ENCODE results near the gene RAPGEF6. TPM values are rescaled to one million over a fixed set of nuclear protein-coding genes. Genes with fewer than 3 reads are reported as not detected.

RAPGEF6 gene
- total and polyA plus RNA-seq, 9 of the 15 experiments (the other 6 are each of a cell fraction or from before 2014, with no cell fraction given) = 2.7 to 23.4 (median 12.7) TPM

DNA sequence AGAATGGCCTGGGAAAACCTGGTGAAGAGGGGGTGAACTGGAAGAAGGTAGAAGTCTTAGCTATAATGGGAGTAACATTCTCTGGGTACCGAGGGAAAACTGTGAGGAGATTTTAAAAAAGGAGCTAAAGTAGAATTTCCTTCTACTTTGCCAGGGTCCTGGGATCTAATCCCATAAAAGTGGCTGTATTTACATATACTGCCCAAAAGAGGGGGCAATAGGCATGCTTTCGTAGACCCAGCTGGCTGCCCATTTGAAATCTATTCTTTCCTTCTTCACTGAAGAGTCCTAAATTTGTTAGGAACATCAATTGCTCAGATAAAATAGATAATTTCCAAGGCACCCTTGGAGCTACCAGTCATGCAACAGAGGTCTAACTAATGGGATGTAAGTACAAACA, 212.0 kb downstream of the RAPGEF6 start (continued):
- TF ChIP-seq, protein P1, sequence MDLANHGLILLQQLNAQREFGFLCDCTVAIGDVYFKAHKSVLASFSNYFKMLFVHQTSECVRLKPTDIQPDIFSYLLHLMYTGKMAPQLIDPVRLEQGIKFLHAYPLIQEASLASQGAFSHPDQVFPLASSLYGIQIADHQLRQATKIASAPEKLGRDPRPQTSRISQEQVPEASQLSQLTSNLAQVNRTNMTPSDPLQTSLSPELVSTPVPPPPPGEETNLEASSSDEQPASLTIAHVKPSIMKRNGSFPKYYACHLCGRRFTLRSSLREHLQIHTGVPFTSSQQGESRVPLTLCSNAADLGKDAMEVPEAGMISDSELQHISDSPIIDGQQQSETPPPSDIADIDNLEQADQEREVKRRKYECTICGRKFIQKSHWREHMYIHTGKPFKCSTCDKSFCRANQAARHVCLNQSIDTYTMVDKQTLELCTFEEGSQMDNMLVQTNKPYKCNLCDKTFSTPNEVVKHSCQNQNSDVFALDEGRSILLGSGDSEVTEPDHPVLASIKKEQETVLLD (IDR thresholded peaks at IDR 0.05) = no peak
- peak; percentile 47; the same call in 1 of the 2 replicates for TF ChIP-seq STAG1 (CRISPR knock-in tag; IDR thresholded peaks at IDR 0.05; ENCODE audit: borderline replicate concordance)

DNA sequence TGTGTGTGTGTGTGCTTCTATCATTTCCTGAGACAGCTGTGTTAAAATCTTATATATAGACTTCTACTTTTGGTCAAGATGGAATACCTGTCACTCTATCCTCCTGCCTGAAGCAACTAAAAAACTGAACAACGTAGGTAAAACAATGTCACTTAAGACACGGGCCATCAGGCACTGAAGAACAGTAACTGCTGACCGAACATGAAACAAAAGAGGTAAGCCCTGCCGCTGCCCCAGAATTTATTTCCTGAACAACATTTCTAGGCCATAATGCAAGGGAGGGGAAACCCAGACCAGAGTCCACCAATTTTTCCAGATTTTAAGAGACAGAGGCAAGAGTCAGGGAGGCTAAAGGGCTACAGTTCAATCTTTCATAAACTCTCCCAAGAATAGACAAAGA, 215.2 kb downstream of the RAPGEF6 start:
- Histone ChIP-seq H3K4me3 (no peak overlapping the region), H3K9ac (ENCODE audit: insufficient read depth in 1 of 2, low read depth in 2 of 2, low read length in 2 of 2) (no peak overlapping the region), H3K36me3 (ENCODE audit: control insufficient read depth, insufficient read depth, low read length) (peaks cover 22% of the 10 kb centered on the region), H3K27ac (ENCODE audit: extremely low read depth, low read depth, low read length) (no peak overlapping the region), H3K9me1 (ENCODE audit: control insufficient read depth, insufficient read depth, low read length) (no peaks in the 10 kb centered on the region), H4K20me1 (replicated peaks; ENCODE audit: control insufficient read depth, insufficient read depth, low read length) (no peaks in the 10 kb centered on the region), H3K27me3 (ENCODE audit: control insufficient read depth in 2 of 2, insufficient read depth in 2 of 2, low read length in 2 of 2) (no peaks in the 10 kb centered on the region), H3K9me3 (replicated peaks; ENCODE audit: control insufficient read depth, insufficient read depth, low read depth, low read length) (no peaks in the 10 kb centered on the region), H3K79me2 (ENCODE audit: control insufficient read depth, insufficient read depth, low read length) (no peaks in the 10 kb centered on the region), H3K4me1 (replicated peaks in 1 of 2; ENCODE audit: control insufficient read depth in 2 of 2, insufficient read depth in 2 of 2, low read length in 2 of 2) (no peaks in the 10 kb centered on the region), H3K4me2 (ENCODE audit: insufficient read depth, low read length) (no peak overlapping the region), H2AFZ (ENCODE audit: low read depth, low read length) (no peak overlapping the region)
- WGBS (ENCODE audit: insufficient coverage, low coverage, missing lambda C conversion rate) = 87% methylated on average over 4 of the region's 4 CpGs
- POLR2A ChIA-PET = interaction anchor here (1.3 kb wide), 1 partner anchor 14 kb away, joined by 4 read pairs; no protein-coding TSS in a partner anchor
- CTCF ChIA-PET (ENCODE audit: low intra/inter-chr PET ratio) = interaction anchor here (0.7 kb wide), 1 partner anchor 1159 kb away, joined by 3 read pairs; no protein-coding TSS in a partner anchor
- no peak for DNase-seq (ENCODE audit: extremely low read depth in 1 of 4, low spot score in 3 of 4)
- in situ Hi-C loops (cut with MboI) (no loop called here), intact Hi-C loops (cut with micrococcal nuclease) (loop anchor here (5.0 to 10.0 kb wide), 6 partner anchors 308 to 1645 kb away; no protein-coding TSS in a partner anchor)
- no peak for FAIRE-seq
- ATAC-seq = no peak
- no TSS peak for BruUV-seq (replicated peaks)
- TF ChIP-seq, protein P2, sequence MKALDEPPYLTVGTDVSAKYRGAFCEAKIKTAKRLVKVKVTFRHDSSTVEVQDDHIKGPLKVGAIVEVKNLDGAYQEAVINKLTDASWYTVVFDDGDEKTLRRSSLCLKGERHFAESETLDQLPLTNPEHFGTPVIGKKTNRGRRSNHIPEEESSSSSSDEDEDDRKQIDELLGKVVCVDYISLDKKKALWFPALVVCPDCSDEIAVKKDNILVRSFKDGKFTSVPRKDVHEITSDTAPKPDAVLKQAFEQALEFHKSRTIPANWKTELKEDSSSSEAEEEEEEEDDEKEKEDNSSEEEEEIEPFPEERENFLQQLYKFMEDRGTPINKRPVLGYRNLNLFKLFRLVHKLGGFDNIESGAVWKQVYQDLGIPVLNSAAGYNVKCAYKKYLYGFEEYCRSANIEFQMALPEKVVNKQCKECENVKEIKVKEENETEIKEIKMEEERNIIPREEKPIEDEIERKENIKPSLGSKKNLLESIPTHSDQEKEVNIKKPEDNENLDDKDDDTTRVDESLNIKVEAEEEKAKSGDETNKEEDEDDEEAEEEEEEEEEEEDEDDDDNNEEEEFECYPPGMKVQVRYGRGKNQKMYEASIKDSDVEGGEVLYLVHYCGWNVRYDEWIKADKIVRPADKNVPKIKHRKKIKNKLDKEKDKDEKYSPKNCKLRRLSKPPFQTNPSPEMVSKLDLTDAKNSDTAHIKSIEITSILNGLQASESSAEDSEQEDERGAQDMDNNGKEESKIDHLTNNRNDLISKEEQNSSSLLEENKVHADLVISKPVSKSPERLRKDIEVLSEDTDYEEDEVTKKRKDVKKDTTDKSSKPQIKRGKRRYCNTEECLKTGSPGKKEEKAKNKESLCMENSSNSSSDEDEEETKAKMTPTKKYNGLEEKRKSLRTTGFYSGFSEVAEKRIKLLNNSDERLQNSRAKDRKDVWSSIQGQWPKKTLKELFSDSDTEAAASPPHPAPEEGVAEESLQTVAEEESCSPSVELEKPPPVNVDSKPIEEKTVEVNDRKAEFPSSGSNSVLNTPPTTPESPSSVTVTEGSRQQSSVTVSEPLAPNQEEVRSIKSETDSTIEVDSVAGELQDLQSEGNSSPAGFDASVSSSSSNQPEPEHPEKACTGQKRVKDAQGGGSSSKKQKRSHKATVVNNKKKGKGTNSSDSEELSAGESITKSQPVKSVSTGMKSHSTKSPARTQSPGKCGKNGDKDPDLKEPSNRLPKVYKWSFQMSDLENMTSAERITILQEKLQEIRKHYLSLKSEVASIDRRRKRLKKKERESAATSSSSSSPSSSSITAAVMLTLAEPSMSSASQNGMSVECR (CRISPR knock-in tag; IDR thresholded peaks at IDR 0.05) = no peak
- no peak for TF ChIP-seq RCOR1 (IDR thresholded peaks at IDR 0.05; ENCODE audit: borderline replicate concordance in 1 of 2, low read depth in 2 of 2, low read length in 2 of 2)
- TF ChIP-seq, protein P3, sequence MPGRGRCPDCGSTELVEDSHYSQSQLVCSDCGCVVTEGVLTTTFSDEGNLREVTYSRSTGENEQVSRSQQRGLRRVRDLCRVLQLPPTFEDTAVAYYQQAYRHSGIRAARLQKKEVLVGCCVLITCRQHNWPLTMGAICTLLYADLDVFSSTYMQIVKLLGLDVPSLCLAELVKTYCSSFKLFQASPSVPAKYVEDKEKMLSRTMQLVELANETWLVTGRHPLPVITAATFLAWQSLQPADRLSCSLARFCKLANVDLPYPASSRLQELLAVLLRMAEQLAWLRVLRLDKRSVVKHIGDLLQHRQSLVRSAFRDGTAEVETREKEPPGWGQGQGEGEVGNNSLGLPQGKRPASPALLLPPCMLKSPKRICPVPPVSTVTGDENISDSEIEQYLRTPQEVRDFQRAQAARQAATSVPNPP (IDR thresholded peaks at IDR 0.05; ENCODE audit: borderline replicate concordance, insufficient read depth, insufficient read length) = no peak
- no peak for TF ChIP-seq SMAD3 (CRISPR knock-in tag; conservative IDR thresholded peaks at IDR 0.05)
- TF ChIP-seq EP400 (IDR thresholded peaks at IDR 0.05) = no peak
- TF ChIP-seq, protein P4, sequence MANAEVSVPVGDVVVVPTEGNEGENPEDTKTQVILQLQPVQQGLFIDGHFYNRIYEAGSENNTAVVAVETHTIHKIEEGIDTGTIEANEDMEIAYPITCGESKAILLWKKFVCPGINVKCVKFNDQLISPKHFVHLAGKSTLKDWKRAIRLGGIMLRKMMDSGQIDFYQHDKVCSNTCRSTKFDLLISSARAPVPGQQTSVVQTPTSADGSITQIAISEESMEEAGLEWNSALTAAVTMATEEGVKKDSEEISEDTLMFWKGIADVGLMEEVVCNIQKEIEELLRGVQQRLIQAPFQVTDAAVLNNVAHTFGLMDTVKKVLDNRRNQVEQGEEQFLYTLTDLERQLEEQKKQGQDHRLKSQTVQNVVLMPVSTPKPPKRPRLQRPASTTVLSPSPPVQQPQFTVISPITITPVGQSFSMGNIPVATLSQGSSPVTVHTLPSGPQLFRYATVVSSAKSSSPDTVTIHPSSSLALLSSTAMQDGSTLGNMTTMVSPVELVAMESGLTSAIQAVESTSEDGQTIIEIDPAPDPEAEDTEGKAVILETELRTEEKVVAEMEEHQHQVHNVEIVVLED (CRISPR knock-in tag; IDR thresholded peaks at IDR 0.05) = no peak

Data from K562 (cell line).